ENCODE results near the gene GRAMD1B. TPM values are rescaled to one million over a fixed set of nuclear protein-coding genes. Genes with fewer than 3 reads are reported as not detected.

GRAMD1B gene
- total and polyA plus RNA-seq, 2 donors (not counting 1 experiment from before 2014, with no cell fraction given) = 0.58 to 11.6 TPM

GRCh38 chr11:123392844-123393243 is 37.2 kb upstream of the GRAMD1B start:
- ATAC-seq (ENCODE audit: low read depth) (no peak), DNase-seq (no peak)
- Histone ChIP-seq H3K27ac (ENCODE audit: low read length in 2 of 2) (no peak overlapping the region), H3K36me3 (replicated peaks in 1 of 2; ENCODE audit: control extremely low read depth in 1 of 2, control insufficient read depth in 1 of 2, extremely low read depth in 1 of 2, insufficient read depth in 2 of 2, low read length in 1 of 2) (no peaks in the 10 kb centered on the region), H3K9ac (ENCODE audit: low read length) (no peak overlapping the region), H2AFZ (ENCODE audit: insufficient read depth, low read depth, low read length, poor library complexity, severe bottlenecking) (no peak overlapping the region), H3K79me2 (ENCODE audit: control insufficient read depth, insufficient read depth, low read length) (no peaks in the 10 kb centered on the region), H3K27me3 (replicated peaks in 1 of 4; ENCODE audit: control extremely low read depth in 1 of 4, control insufficient read depth in 3 of 4, insufficient read depth in 4 of 4, low read length in 3 of 4) (no peaks in the 10 kb centered on the region), H4K20me1 (ENCODE audit: control insufficient read depth, insufficient read depth, low read length, poor library complexity, severe bottlenecking) (no peaks in the 10 kb centered on the region), H3K4me1 (ENCODE audit: control insufficient read depth in 2 of 2, insufficient read depth in 2 of 2, low read length in 2 of 2) (no peaks in the 10 kb centered on the region), H3K4me2 (replicated peaks; ENCODE audit: low read depth, low read length, poor library complexity, severe bottlenecking) (no peak overlapping the region), H3K4me3 (ENCODE audit: control extremely low read depth in 1 of 5, extremely low read depth in 1 of 5, insufficient read depth in 1 of 5, low read depth in 2 of 5, low read length in 4 of 5) (no peak overlapping the region), H3K9me3 (ENCODE audit: control extremely low read depth in 1 of 3, control insufficient read depth in 2 of 3, insufficient read depth in 1 of 3, low read length in 2 of 3) (no peaks in the 10 kb centered on the region)
- ChIA-PET POLR2A (no interaction called here), CTCF (interaction anchor here (1.4 kb wide), 1 partner anchor 184 kb away, joined by 3 read pairs; no protein-coding TSS in a partner anchor)
- intact Hi-C loops (cut with micrococcal nuclease) = no loop called here
- TF ChIP-seq EZH2 (IDR thresholded peaks at IDR 0.05; ENCODE audit: borderline replicate concordance, insufficient read depth, low read depth, low read length, poor library complexity, severe bottlenecking) = no peak
- no peak for TF ChIP-seq CTCF (IDR thresholded peaks at IDR 0.05)
- H3K27me3 Mint-ChIP-seq = no peaks in the 10 kb centered on the region
- H3K27ac Mint-ChIP-seq = no peak overlapping the region
- WGBS (ENCODE audit: insufficient coverage) = no CpG with 5 or more reads among the region's 3 CpGs
- no peaks in the 10 kb centered on the region for H3K4me1 Mint-ChIP-seq
- no peaks in the 10 kb centered on the region for H3K9me3 Mint-ChIP-seq (ENCODE audit: insufficient read depth)
- no peak overlapping the region for H3K4me3 Mint-ChIP-seq

GRCh38 chr11:123393312-123393927 is 36.6 kb upstream of the GRAMD1B start:
- H3K4me3 Mint-ChIP-seq = no peak overlapping the region
- no peak overlapping the region for H3K27ac ChIP-seq (ENCODE audit: low read length in 2 of 2)
- no peaks in the 10 kb centered on the region for H3K4me1 ChIP-seq (ENCODE audit: control insufficient read depth in 2 of 2, insufficient read depth in 2 of 2, low read length in 2 of 2)
- TF ChIP-seq CTCF (IDR thresholded peaks at IDR 0.05) (no peak), EZH2 (IDR thresholded peaks at IDR 0.05; ENCODE audit: borderline replicate concordance, insufficient read depth, low read depth, low read length, poor library complexity, severe bottlenecking) (no peak)
- no peak overlapping the region for H2AFZ ChIP-seq (ENCODE audit: insufficient read depth, low read depth, low read length, poor library complexity, severe bottlenecking)
- no peaks in the 10 kb centered on the region for H3K36me3 ChIP-seq (replicated peaks in 1 of 2; ENCODE audit: control extremely low read depth in 1 of 2, control insufficient read depth in 1 of 2, extremely low read depth in 1 of 2, insufficient read depth in 2 of 2, low read length in 1 of 2)
- intact Hi-C loops (cut with micrococcal nuclease) = no loop called here
- H3K9me3 ChIP-seq (ENCODE audit: control extremely low read depth in 1 of 3, control insufficient read depth in 2 of 3, insufficient read depth in 1 of 3, low read length in 2 of 3) = no peaks in the 10 kb centered on the region
- 87% methylated on average over 5 of the region's 6 CpGs for WGBS (ENCODE audit: insufficient coverage)
- H3K4me1 Mint-ChIP-seq = no peaks in the 10 kb centered on the region
- no peaks in the 10 kb centered on the region for H3K27me3 Mint-ChIP-seq
- H4K20me1 ChIP-seq (ENCODE audit: control insufficient read depth, insufficient read depth, low read length, poor library complexity, severe bottlenecking) = no peaks in the 10 kb centered on the region
- no peak overlapping the region for H3K27ac Mint-ChIP-seq
- no peak overlapping the region for H3K4me2 ChIP-seq (replicated peaks; ENCODE audit: low read depth, low read length, poor library complexity, severe bottlenecking)
- H3K79me2 ChIP-seq (ENCODE audit: control insufficient read depth, insufficient read depth, low read length) = no peaks in the 10 kb centered on the region
- ATAC-seq (ENCODE audit: low read depth) (no peak), DNase-seq (no peak)
- H3K9me3 Mint-ChIP-seq (ENCODE audit: insufficient read depth) = no peaks in the 10 kb centered on the region
- POLR2A ChIA-PET = no interaction called here
- CTCF ChIA-PET = interaction anchor here (1.4 kb wide), 1 partner anchor 183 kb away, joined by 3 read pairs; no protein-coding TSS in a partner anchor
- H3K27me3 ChIP-seq (replicated peaks in 1 of 4; ENCODE audit: control extremely low read depth in 1 of 4, control insufficient read depth in 3 of 4, insufficient read depth in 4 of 4, low read length in 3 of 4) = no peaks in the 10 kb centered on the region
- no peak overlapping the region for H3K9ac ChIP-seq (ENCODE audit: low read length)
- H3K4me3 ChIP-seq (ENCODE audit: control extremely low read depth in 1 of 5, extremely low read depth in 1 of 5, insufficient read depth in 1 of 5, low read depth in 2 of 5, low read length in 4 of 5) = no peak overlapping the region
